ENCODE results near the gene GPC6. TPM values are rescaled to one million over a fixed set of nuclear protein-coding genes. Genes with fewer than 3 reads are reported as not detected.

GPC6 gene
- total RNA-seq, 1 donor from 2014 or later = 13.8 TPM

GRCh38 chr13:93561576-93562225 lies 335.1 kb downstream of the GPC6 start:
- TF ChIP-seq POLR2AphosphoS5 (IDR thresholded peaks at IDR 0.05; ENCODE audit: insufficient read depth in 1 of 2, low read depth in 1 of 2) = no peak
- no peak for TF ChIP-seq CTCF (IDR thresholded peaks at IDR 0.05)
- TF ChIP-seq POLR2A (IDR thresholded peaks at IDR 0.05) = no peak
- Histone ChIP-seq H3K27ac (no peak overlapping the region), H3K27me3 (no peaks in the 10 kb centered on the region), H3K4me1 (no peaks in the 10 kb centered on the region), H3K9me3 (no peaks in the 10 kb centered on the region), H3K4me3 (no peak overlapping the region), H3K36me3 (no peaks in the 10 kb centered on the region)
- no peak for DNase-seq (ENCODE audit: extremely low spot score in 2 of 2)
- intact Hi-C loops (cut with DNase I) = no loop called here

GRCh38 chr13:93562676-93563075 lies 336.1 kb downstream of the GPC6 start:
- no peaks in the 10 kb centered on the region for H3K4me1 ChIP-seq
- H3K36me3 ChIP-seq = no peaks in the 10 kb centered on the region
- no peak for TF ChIP-seq POLR2AphosphoS5 (IDR thresholded peaks at IDR 0.05; ENCODE audit: insufficient read depth in 1 of 2, low read depth in 1 of 2)
- no peak for TF ChIP-seq CTCF (IDR thresholded peaks at IDR 0.05)
- TF ChIP-seq POLR2A (IDR thresholded peaks at IDR 0.05) = no peak
- H3K27ac ChIP-seq = no peak overlapping the region
- intact Hi-C loops (cut with DNase I) = no loop called here
- no peak for DNase-seq (ENCODE audit: extremely low spot score in 2 of 2)
- no peaks in the 10 kb centered on the region for H3K27me3 ChIP-seq
- H3K4me3 ChIP-seq = no peak overlapping the region
- no peaks in the 10 kb centered on the region for H3K9me3 ChIP-seq

- DNase-seq (ENCODE audit: extremely low spot score in 2 of 2) = no peak
- H3K4me3 ChIP-seq = no peak overlapping the region
- intact Hi-C loops (cut with DNase I) = no loop called here
- H3K27me3 ChIP-seq = no peaks in the 10 kb centered on the region
- TF ChIP-seq POLR2AphosphoS5 (IDR thresholded peaks at IDR 0.05; ENCODE audit: insufficient read depth in 1 of 2, low read depth in 1 of 2) (no peak), POLR2A (IDR thresholded peaks at IDR 0.05) (no peak), CTCF (IDR thresholded peaks at IDR 0.05) (no peak)
- no peaks in the 10 kb centered on the region for H3K4me1 ChIP-seq
- no peaks in the 10 kb centered on the region for H3K9me3 ChIP-seq
- H3K27ac ChIP-seq = no peak overlapping the region
- H3K36me3 ChIP-seq = no peaks in the 10 kb centered on the region
Measured at GRCh38 chr13:93577105-93577504, 350.5 kb downstream of the GPC6 start.

- no peak for TF ChIP-seq POLR2AphosphoS5 (IDR thresholded peaks at IDR 0.05; ENCODE audit: insufficient read depth in 1 of 2, low read depth in 1 of 2)
- no peak for TF ChIP-seq CTCF (IDR thresholded peaks at IDR 0.05)
- TF ChIP-seq POLR2A (IDR thresholded peaks at IDR 0.05) = no peak
- intact Hi-C loops (cut with DNase I) = no loop called here
- no peak overlapping the region for H3K27ac ChIP-seq
Measured at GRCh38 chr13:93589788-93590187, 363.2 kb downstream of the GPC6 start.

GRCh38 chr13:93603043-93603442 lies 376.4 kb downstream of the GPC6 start:
- no peak for TF ChIP-seq POLR2A (IDR thresholded peaks at IDR 0.05)
- TF ChIP-seq CTCF (IDR thresholded peaks at IDR 0.05) = no peak
- TF ChIP-seq POLR2AphosphoS5 (IDR thresholded peaks at IDR 0.05; ENCODE audit: insufficient read depth in 1 of 2, low read depth in 1 of 2) = no peak
- Histone ChIP-seq H3K27ac (no peak overlapping the region), H3K36me3 (no peaks in the 10 kb centered on the region), H3K9me3 (no peaks in the 10 kb centered on the region), H3K4me3 (no peak overlapping the region), H3K27me3 (no peaks in the 10 kb centered on the region), H3K4me1 (no peaks in the 10 kb centered on the region)
- no peak for DNase-seq (ENCODE audit: extremely low spot score in 2 of 2)
- intact Hi-C loops (cut with DNase I) = no loop called here

More at GRCh38 chr13:93589788-93590187, 363.2 kb downstream of the GPC6 start:
- Histone ChIP-seq H3K27me3 (no peaks in the 10 kb centered on the region), H3K9me3 (no peaks in the 10 kb centered on the region), H3K4me1 (no peaks in the 10 kb centered on the region), H3K4me3 (no peak overlapping the region), H3K36me3 (no peaks in the 10 kb centered on the region)
- no peak for DNase-seq (ENCODE audit: extremely low spot score in 2 of 2)

All from vagina (tissue), 2 donors.